HG03575 (cell line): ENCODE data around the gene PTGIR.
"Not testable (repeated sequence)": the region's sequence is repeated elsewhere in the genome, so short reads cannot be mapped to it uniquely, and the experiment has no call there.

Source experiments
- ATAC-seq: cut with Tn5 transposase; IDR thresholded peaks from one replicate; pipeline ENCODE4 v1.9.1; 2021; ENCODE audit not compliant: unreplicated experiment, insufficient number of reproducible peaks, low FRiP score; ENCODE audit errors: extremely low read depth

The PTGIR gene

DNA sequence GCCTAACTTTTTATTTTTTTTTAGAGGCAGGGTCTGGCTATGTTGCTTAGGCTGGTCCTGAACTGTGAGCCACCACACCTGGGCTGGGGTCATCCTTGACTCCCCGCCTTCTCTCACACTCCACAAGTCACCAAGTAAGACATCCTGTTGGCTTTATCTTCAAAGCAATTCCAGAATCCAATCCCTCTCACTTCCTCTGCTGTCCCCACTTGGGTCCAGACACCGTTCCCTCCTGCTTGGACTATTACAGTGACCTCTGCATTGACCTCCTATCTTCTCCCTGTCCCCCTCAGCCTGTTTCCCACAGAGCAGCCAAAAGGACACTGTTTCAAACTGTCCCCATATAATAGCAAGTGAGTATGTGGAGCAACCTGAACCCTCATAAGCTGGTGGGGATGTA lies 15.8 kb upstream of the PTGIR start:
- no peak for ATAC-seq

DNA sequence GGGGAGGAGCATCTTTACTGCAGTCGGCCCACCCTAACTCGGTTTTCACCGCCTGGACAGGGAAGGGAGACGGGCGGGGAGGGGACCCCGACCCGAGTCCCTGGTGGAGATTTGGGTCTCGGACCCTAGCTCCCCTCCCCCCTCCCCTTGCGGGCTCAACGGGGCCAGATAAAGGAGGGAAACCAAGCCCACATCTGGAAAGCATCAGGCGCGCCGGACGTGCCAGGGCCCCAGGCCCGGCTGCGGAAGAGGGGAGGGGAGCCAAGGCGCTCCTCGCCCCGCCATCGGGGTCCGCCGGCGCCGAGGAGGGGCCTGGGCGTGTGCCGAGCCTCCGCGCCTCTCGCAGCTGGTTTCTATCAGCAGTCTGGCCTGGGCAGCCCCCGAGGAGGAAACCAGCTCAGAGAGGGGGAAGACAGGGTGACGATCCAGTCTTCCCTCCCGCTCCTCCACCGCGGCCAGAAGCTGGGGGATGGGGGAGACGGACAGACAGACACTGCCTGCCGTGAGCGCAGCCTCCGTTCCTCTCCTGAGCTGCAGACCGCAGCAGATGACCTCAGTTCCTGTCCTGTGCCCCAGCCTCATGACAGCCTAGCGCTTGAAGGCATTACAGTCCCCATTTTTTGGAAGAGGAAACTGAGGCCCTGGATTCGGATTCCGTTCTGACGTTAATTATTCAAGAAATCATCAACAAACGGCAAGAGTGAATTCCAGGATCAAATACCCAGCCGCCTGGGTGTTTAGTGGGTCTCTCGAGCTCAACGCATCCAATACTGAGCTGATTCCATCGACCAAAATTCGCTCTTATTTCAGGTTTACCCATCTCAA lies 14.7 kb upstream of the PTGIR start:
- no peak for ATAC-seq

DNA sequence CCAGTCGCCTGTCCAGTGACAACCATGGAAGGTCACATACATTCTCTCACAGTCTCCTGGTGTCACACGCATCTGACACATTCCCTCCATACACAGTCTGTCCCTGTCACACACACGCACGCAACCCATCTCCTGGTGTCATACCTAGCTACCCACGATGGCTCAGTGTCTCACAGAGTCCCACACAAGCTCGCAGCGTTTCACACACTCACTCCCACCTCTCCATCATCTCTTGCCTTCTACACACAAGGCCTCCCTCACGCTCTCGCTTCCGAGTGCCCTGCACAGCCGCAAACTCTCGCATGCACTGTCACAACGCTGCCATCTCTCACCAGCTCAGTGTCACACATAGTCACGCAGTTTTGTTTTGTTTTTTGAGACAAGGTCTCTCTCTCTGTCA lies 12.3 kb upstream of the PTGIR start:
- ATAC-seq: no peak

DNA sequence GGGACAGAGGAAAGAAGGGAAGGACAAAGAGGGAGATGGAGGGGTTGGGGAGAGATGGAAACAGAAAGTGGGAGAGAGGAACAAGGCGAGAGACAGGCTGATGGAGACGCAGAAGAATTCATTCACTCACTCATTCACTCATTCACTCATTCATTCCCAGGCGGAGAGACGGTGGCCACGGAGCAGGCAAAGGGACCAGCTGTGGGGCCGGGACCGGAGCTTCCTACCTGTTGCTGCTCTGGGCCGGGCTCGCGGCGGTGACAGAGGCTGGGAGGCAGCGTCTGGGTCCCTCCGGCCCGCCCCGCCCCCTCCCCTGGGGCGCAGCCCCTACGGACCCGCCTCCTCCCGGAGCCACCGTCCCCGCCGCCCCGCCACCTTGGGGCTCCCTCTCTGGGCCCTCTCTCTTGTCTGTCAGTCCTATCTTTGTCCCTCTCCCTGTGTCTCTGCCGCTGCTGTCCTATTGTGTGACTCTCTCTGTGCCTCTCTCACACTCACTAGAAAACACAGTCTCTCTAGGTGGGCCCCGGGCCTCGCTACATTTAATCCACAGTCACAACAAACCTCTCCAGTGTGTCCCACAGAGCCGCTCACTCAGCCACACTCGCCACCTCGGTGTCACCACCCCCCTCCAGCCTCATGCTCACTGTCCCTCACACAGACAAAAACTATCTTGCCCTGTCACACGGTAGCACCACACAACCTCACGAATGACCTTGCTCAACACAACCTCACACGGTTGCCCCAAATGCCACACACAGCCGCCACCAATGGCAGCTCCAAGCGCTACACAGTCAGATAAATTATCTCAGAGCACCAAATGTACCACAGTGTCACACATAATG lies 11.3 kb upstream of the PTGIR start, which contains the start of gene GNG8:
GNG8 (minus strand) TSS at position 283 of the 842 bp plus-strand sequence. CDS start 1,520 bp downstream, outside the sequence.
- no peak for ATAC-seq

DNA sequence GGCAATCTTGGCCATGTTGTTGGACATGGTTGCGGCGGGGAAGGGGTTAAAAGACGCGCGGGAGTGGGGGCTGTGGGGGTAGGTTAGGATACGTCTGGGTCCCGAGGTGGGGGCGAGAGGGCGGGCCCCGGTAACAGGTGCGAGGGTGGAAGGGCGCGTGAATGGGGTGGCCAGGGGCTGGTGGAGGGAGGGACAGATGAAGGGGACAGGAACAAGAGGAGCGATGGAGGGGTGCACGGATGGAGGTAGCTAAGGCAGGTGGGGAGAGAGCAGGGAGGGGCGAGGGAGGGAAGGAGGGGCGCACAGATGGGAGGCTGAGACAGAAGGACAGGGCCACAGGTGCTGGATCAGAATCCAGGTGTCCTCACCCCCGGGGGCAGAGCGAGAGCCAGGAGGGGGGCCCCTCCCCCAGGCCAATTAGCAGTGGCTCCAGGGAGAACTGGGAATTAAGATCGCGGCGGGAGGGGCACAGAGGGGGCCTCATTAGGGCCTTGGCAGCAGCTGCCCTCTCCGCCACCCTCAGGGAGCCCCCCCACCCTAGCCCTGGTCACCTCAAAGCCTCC lies 9.8 kb upstream of the PTGIR start:
- ATAC-seq: no peak

DNA sequence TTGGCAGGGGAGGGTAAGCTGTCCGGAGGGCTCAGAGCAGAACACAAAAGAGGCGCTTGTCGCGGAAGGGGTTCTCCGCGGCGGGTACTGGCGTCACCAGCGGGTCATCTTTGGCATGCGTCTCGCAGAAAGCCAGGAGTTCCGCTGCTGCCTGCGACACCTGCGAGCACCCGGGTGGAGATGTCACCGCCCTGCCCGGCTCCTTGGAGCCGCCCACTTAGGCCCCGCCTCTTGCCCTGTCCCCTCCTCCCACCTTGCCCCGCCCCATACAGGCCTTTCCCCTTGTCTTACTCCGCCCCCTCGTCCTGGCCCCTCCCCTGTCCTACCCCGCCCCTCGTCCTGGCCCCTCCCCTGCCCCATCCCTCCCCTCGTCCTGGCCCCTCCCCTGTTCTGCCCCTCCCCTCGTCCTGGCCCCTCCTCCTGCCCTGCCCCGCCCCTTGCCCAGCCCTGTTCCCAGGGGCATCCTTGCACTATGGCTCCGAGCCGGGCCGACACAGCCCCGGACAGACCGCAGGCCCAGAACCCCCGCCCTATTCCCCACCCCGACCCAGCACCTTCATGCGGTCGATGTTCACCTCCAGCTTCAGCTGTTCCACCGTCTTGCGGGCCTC lies 9.3 kb upstream of the PTGIR start:
- ATAC-seq: no peak

DNA sequence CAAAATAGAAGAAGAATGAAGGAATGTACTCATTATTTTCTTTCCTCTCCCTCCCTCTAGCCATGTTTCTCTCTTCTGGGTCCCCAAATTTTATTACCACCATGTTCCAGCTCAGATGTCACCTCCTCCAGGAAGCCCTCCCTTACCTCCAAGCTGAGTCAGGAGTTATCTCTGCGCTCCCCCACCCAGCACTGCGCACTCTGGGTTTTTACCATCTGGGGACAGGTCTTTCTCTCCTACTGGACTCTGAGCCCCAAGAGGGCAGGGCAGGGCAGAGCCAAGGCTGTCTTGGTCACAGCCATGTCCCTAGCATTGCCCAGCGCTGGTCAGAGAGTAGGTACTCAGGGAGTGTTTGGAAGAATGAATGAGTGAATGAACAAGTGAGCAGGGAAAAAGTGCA lies 8.2 kb upstream of the PTGIR start:
- no peak for ATAC-seq

DNA sequence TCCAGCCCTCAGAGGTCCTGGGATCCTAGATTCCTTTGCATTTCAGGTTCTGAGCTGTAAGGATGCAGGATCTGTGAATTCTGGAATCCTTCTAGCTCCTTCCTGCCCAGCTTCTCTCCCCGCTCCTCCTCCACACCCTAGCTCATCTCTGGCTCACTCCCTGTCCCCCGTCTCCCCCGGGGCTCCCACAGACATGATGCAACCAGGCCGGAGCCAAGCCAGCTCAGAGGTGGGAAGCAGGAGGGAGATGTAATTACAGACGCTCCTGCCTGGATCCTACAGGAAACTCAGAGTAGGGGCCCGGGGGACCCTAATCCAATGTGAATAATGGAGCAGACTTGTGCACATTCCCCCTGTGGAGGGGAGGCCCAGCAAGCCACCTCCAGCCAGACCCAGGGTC lies 6.6 kb upstream of the PTGIR start:
- no peak for ATAC-seq

DNA sequence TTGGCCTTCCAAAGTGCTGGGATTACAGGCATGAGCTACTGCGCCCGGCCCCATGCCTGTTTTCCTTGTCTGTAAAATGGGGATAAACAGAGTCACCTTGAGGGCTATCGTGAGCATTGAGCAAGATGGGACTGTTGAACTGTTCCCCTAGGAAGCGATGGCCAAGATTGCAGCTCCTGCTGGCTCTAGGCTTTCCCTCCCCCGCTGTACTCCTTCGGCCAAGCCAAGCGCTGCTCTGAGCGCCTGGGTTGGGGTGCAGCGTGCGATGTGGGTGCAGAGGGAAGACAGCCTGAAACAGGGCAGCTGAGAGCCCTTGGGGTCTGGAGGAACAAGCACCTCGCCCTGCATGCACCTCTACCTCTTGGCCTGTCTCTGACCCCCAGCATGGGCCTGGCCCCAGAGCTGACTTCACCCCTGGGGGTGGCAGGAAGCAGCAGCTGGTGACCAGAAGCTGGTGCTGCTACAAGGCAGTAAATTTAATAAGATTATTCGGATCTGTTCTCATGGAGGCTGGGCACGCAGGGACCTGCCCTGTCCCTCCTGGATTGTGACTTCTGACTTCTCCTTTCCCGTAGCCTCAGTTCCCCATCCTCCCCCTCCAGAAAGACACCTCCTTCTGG lies 5.8 kb upstream of the PTGIR start:
- ATAC-seq: no peak

DNA sequence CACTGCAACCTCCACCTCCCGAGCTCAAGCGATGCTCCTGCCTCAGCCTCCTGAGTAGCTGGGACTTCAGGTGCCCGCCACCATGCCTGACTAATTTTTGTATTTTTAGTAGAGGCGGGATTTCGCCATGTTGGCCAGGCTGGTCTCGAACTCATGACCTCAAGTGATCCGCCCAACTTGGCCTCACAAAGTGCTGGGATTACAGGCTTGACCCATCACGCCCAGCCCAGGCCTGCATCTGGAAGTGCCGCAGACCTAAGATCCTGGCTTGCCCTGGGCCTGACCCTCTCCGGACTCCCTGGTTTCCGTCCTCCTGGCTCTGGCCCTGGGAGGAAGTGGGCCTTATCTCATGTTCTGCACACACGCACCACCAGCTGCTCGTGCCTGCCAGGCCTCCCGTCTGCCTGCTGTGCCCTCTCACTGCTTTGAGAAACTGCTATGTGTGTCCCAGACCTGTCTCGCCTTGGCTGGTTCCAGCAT lies 4.7 kb upstream of the PTGIR start:
- ATAC-seq: no peak

DNA sequence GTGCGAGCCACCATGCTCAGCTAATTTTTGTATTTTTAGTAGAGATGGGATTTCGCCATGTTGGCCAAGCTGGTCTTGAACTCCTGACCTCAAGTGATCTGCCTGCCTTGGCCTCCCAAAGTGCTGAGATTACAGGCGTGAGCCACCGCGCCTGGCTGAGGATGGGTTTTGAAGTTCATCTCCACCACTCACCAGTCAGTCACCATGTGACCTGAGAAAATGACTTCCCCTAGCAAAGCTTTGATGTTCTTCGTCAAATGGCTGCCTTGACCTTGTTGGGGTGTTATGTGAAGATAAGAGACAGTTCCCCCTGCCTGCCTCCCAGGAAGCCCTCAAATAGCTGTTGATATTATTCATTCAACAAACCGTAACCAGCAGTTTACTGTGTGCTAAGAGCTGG lies 4.1 kb upstream of the PTGIR start:
- ATAC-seq: not testable (repeated sequence)

DNA sequence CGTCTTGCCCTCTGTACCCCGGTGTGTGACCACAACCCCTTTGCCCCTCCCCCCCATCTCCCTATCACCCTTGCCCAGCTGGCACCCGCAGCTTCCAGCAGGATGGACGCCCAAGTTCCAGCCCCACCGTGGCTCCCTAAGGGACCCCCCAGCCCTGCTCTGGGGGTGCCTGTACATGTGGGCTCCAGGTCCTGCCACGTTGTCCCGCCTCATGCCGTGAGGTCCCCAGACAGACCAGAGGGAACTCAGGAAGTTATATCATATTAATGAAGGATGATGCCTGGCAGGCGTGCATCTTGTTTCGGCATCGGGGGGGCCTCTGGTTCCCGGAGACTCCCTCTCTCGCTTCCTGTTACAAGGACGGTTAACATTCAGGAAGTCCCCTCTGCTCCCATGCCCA lies 1.6 kb upstream of the PTGIR start:
- ATAC-seq: no peak

DNA sequence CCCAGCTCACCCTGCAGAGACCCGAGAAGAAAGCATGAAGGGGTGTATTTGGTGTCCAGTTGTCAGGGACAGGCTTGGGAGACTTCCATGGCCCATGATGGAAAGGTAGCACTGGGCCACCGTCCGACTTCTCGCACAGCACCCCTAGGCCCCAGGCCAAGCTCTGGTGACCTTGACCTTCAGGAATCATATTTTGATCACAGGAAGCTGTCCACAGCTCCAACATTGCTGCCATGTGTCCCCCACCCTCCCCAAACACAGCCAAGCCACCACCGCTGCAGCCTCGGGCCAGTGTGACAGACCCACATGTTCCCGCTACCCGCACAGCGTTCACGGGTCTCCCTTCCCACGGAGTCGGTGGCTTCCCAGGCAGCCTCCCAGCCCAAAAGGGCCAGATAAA lies 842 bp upstream of the PTGIR start:
- ATAC-seq: no peak

DNA sequence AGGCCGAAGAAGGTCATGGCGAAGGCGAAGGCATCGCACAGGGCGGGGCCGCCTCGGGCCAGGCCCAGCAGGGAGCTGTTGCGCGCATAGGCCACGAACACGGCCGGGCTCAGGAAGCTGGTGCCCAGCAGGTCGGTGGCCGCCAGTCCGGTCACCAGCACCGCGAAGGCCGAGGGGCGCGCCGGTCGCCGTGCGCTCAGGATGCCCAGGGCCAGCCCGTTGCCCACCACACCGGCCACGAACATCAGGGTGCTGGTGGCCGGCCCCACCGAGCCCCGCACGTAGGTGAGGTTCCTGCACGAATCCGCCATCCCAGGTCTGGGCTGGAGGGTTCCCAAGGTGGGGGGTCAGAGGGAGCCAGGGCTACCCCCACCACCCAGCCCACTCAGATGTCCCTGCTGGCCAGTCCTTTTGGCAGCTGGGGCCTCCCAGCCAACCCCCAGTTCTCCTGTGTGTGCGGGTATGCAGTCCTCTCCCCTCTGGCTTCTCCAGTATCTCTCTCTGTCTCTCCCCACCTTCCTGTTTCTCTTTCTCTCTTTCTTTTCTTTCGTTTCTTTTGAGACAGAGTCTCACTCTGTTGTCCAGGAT lies 880 bp downstream of the PTGIR start:
- ATAC-seq: no peak

DNA sequence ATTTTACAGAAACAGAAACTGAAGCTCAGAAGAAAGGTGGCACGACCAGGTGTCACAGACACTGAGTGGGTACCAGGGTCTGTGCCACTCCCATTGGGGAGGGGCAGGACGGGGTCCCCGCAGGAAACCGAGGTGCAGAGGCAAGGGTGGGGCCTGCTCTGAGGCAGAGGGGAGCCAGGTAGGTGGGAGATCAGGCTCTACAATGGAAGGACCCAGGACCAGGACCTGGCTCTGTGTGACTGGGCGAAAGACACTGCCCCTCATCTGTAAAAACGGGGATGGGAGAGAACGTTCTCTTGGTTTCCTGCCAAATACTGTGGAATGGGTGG lies 2.8 kb downstream of the PTGIR start:
- ATAC-seq: no peak

DNA sequence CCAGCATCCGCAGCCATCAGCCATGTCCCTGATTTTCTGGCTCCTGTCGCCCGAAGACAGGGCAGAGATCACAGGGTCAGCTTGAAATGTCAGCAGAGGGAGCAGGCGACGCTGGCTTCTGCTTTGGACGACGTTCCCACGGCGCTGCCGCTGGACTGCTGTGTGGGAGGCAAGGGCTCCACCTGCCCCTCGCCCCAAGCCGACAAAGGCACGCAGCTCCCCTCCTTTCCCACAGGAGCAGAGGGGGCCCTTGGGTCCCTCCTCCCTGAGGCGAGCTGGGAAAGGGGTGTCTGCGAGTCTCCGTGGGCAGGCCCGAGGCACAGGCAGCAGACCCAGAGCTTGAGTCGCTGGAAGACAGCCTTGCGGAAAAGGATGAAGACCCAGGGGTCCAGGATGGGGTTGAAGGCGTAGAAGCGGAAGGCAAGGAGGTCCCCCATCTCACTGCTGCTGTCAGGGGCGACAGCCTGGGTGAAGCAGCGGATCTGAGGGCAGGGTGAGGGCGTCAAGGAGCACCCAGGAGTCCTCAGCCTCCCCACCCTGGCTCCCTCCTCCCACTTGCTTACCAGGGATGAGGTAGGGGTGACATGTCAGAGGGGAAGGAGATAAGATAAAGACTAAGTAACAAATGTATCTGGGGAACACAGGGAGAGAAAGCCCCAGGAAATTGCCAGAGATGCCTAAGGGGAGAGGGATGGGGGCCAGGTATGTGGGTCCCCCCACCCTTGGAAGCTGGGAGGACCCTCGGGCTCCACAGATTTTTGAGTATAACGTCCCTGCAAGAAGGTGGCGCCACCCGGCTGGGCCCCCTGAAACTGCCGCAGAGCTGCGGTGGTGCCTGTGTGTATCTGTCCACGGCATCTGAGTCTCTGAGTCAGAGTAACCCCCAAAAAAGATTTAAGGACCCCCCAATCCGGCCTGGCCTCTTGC lies 3.4 kb downstream of the PTGIR start:
- no peak for ATAC-seq

DNA sequence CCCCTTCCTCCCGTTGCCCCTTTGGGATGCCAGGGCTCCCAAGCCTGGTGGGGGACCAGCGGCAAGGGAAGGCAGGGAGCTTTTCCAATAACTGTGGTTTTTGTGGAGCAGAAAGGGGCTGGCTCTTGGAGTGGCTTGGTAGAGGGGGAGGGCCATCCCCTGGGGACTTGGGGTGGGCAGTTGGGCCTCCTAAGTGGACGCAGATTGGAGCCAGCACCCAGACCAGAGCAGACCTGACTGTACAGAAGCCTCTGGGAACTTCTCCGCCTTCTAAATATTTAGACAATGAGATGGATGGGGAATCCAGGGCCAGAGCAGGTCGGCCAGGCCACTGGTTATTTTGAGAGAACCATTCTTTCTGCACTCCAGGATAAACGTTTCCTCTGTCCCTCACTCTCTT lies 4.2 kb downstream of the PTGIR start:
- no peak for ATAC-seq

DNA sequence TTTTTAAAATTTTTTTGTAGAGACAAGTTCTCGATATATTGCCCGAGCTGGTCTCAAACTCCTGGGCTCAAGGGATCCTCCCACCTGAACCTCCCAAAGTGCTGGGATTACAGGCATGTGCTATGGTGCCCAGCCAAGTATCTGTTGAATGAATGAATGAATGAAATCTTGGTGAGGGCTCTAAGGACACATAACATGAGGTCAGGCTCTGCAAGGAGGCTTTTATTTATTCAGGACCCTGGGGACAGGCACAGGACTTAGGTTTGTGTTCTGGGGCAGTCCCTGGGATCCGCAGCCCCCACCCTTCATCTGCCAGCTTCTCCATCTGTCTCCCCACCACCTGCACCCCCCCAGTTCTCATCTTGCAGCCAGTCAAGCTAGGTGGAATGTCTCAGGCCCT lies 4.6 kb downstream of the PTGIR start:
- no peak for ATAC-seq
